GM21367 (cell line): ENCODE data around the gene PSD4.

ENCODE experiments used
- ATAC-seq: cut with Tn5 transposase; IDR thresholded peaks from one replicate; pipeline ENCODE4 v1.9.1; 2021; ENCODE audit not compliant: unreplicated experiment

Gene PSD4

GRCh38 chr2:113219889-113220641, 46.3 kb downstream of the PSD4 start:
- no peak for ATAC-seq

- ATAC-seq, result no peak
Observed at GRCh38 chr2:113220970-113221708, 47.4 kb downstream of the PSD4 start.

GRCh38 chr2:113221846-113222245, 48.1 kb downstream of the PSD4 start:
- ATAC-seq, result no peak

GRCh38 chr2:113223813-113224212, 50.0 kb downstream of the PSD4 start:
- no peak for ATAC-seq

GRCh38 chr2:113224647-113225236, 51.0 kb downstream of the PSD4 start:
- no peak for ATAC-seq

- ATAC-seq, result no peak
Observed at GRCh38 chr2:113225263-113226259, 51.8 kb downstream of the PSD4 start.

- ATAC-seq, result no peak
Observed at GRCh38 chr2:113226462-113226861, 52.7 kb downstream of the PSD4 start.

- ATAC-seq, result no peak
Observed at GRCh38 chr2:113227290-113227689, 53.5 kb downstream of the PSD4 start.

GRCh38 chr2:113227698-113228097, 53.9 kb downstream of the PSD4 start:
- no peak for ATAC-seq

GRCh38 chr2:113228351-113228750, 54.6 kb downstream of the PSD4 start:
- ATAC-seq, result no peak

- ATAC-seq, result no peak
Observed at GRCh38 chr2:113228991-113229716, 55.4 kb downstream of the PSD4 start.

- ATAC-seq, result no peak
Observed at GRCh38 chr2:113229795-113230194, 56.0 kb downstream of the PSD4 start.

GRCh38 chr2:113230531-113230930, 56.8 kb downstream of the PSD4 start:
- no peak for ATAC-seq

- ATAC-seq, result no peak
Observed at GRCh38 chr2:113231064-113231463, 57.3 kb downstream of the PSD4 start.

GRCh38 chr2:113232123-113232522, 58.4 kb downstream of the PSD4 start:
- ATAC-seq, result no peak

- ATAC-seq, result no peak
Observed at GRCh38 chr2:113232740-113233139, 59.0 kb downstream of the PSD4 start.

- ATAC-seq, result no peak
Observed at GRCh38 chr2:113233593-113234550, 60.1 kb downstream of the PSD4 start.

- ATAC-seq, result no peak
Observed at GRCh38 chr2:113234721-113235346, 61.1 kb downstream of the PSD4 start.
